NT2/D1 (cell line): ENCODE data around the gene PRF1.

Source experiments
- SUZ12 ChIP-seq: IDR thresholded peaks from 2 replicates; pipeline ENCODE4 v1.6.1; 2011; ENCODE audit not compliant: insufficient read length, insufficient read depth; ENCODE audit errors: extremely low read depth
- YY1 ChIP-seq: IDR thresholded peaks from 2 replicates; pipeline ENCODE4 v1.6.1; 2011; ENCODE audit not compliant: insufficient read length, insufficient read depth

GRCh38 chr10:70564901-70565351 lies 37.6 kb downstream of the PRF1 start:
- TF ChIP-seq YY1 (no peak), SUZ12 (no peak)
